ENCODE measurements around the gene KRTAP5-5. TPM values are rescaled to one million over a fixed set of nuclear protein-coding genes. Genes with fewer than 3 reads are reported as not detected.

Gene KRTAP5-5
- total and polyA plus RNA-seq, 7 experiments from 2014 or later = not detected

GRCh38 chr11:1679881-1680280 is 50.3 kb downstream of the KRTAP5-5 start:
- no peaks in the 10 kb centered on the region for H3K36me3 Mint-ChIP-seq
- intact Hi-C loops (cut with micrococcal nuclease) = no loop called here
- CTCF ChIA-PET = no interaction called here

More at GRCh38 chr11:1679881-1680280, 50.3 kb downstream of the KRTAP5-5 start:
- POLR2A ChIA-PET = no interaction called here
- ATAC-seq = no peak
- Histone ChIP-seq H3K9me3 (ENCODE audit: control insufficient read depth in 2 of 3, low read length in 3 of 3) (no peaks in the 10 kb centered on the region), H3K4me1 (ENCODE audit: control insufficient read depth in 2 of 2, insufficient read depth in 2 of 2, low read length in 2 of 2) (no peaks in the 10 kb centered on the region), H3K36me3 (ENCODE audit: control insufficient read depth in 2 of 3, insufficient read depth in 3 of 3, low read length in 3 of 3) (no peaks in the 10 kb centered on the region), H3K4me3 (ENCODE audit: low read length) (no peak overlapping the region), H3K27ac (ENCODE audit: low read depth, low read length) (no peak overlapping the region), H3K27me3 (ENCODE audit: control insufficient read depth in 2 of 2, insufficient read depth in 2 of 2, low read length in 2 of 2) (no peaks in the 10 kb centered on the region)
- H3K4me3 Mint-ChIP-seq = no peak overlapping the region
- H3K27me3 Mint-ChIP-seq = peaks cover 11 to 45% (median 21%) of the 10 kb centered on the region in 5 donors
- DNase-seq = no peak
- H3K4me1 Mint-ChIP-seq = no peaks in the 10 kb centered on the region
- H3K9me3 Mint-ChIP-seq = no peaks in the 10 kb centered on the region
- H3K27ac Mint-ChIP-seq = no peak overlapping the region

Other genes starting within 250 kb of the KRTAP5-5 start
- under 1 TPM in 3 of 5 experiments, not detected in 2; 0.27 to 0.51 (median 0.30) TPM for gene BRSK2, start 239.8 kb upstream of the KRTAP5-5 start, total RNA-seq
- not detected for gene BRSK2, start 239.8 kb upstream of the KRTAP5-5 start, polyA plus RNA-seq
- 10 to 100 TPM; 38.4 to 59.8 (median 51.2) TPM for gene MOB2, start 143.0 kb upstream of the KRTAP5-5 start, total RNA-seq
- 10 to 100 TPM; 37.6 to 53.8 TPM for gene MOB2, start 143.0 kb upstream of the KRTAP5-5 start, polyA plus RNA-seq
- gene DUSP8, start 57.5 kb upstream of the KRTAP5-5 start, total RNA-seq = 10 to 100 TPM in 2 of 5 experiments, 1 to 10 TPM in 2, under 1 TPM in 1; 0.41 to 79.3 (median 4.4) TPM
- under 1 TPM; 0.22 to 0.35 TPM for gene DUSP8, start 57.5 kb upstream of the KRTAP5-5 start, polyA plus RNA-seq
- gene KRTAP5-1, start 44.5 kb upstream of the KRTAP5-5 start, total RNA-seq = not detected
- not detected for gene KRTAP5-1, start 44.5 kb upstream of the KRTAP5-5 start, polyA plus RNA-seq
- gene KRTAP5-2, start 31.5 kb upstream of the KRTAP5-5 start, total RNA-seq = not detected
- gene KRTAP5-2, start 31.5 kb upstream of the KRTAP5-5 start, polyA plus RNA-seq = not detected
- gene KRTAP5-3, start 21.3 kb upstream of the KRTAP5-5 start, total RNA-seq = not detected
- not detected for gene KRTAP5-3, start 21.3 kb upstream of the KRTAP5-5 start, polyA plus RNA-seq
- gene KRTAP5-4, start 7.6 kb upstream of the KRTAP5-5 start, total RNA-seq = not detected
- not detected for gene KRTAP5-4, start 7.6 kb upstream of the KRTAP5-5 start, polyA plus RNA-seq
- not detected for gene KRTAP5-6, start 67.4 kb downstream of the KRTAP5-5 start, total RNA-seq
- not detected for gene KRTAP5-6, start 67.4 kb downstream of the KRTAP5-5 start, polyA plus RNA-seq
- gene IFITM10, start 120.8 kb downstream of the KRTAP5-5 start, total RNA-seq = 10 to 100 TPM in 1 of 5 experiments, 1 to 10 TPM in 4; 1.4 to 16.0 (median 2.1) TPM
- not detected for gene IFITM10, start 120.8 kb downstream of the KRTAP5-5 start, polyA plus RNA-seq
- gene CTSD, start 134.2 kb downstream of the KRTAP5-5 start, total RNA-seq = 100 to 1,000 TPM; 103 to 378 (median 186) TPM
- 100 to 1,000 TPM; 183 to 218 TPM for gene CTSD, start 134.2 kb downstream of the KRTAP5-5 start, polyA plus RNA-seq
- not detected for gene SYT8, start 205.2 kb downstream of the KRTAP5-5 start, total RNA-seq
- not detected for gene SYT8, start 205.2 kb downstream of the KRTAP5-5 start, polyA plus RNA-seq
- 1 to 10 TPM in 1 of 5 experiments, under 1 TPM in 1, not detected in 3; 0.61 to 8.8 TPM for gene TNNI2, start 209.2 kb downstream of the KRTAP5-5 start, total RNA-seq
- under 1 TPM in 1 of 2 donors, not detected in 1; 0.46 TPM for gene TNNI2, start 209.2 kb downstream of the KRTAP5-5 start, polyA plus RNA-seq
- gene LSP1, start 223.3 kb downstream of the KRTAP5-5 start, total RNA-seq = 100 to 1,000 TPM; 248 to 578 (median 289) TPM
- gene LSP1, start 223.3 kb downstream of the KRTAP5-5 start, polyA plus RNA-seq = 100 to 1,000 TPM; 295 to 394 TPM